Effector CD4-positive, alpha-beta T cell (primary cell): ENCODE results near the gene NPBWR2.

Experiments used
- DNase-seq: peaks from one replicate; pipeline ENCODE4 v3.0.0-alpha.2; 2020

NPBWR2 gene

GRCh38 chr20:64083804-64084684, 23.3 kb downstream of the NPBWR2 start, which contains the start of gene LKAAEAR1:
Gene LKAAEAR1, minus strand, starts transcription at chr20:64084398. Its CDS starts 179 bp downstream, at chr20:64084219.
- no peak for DNase-seq

- DNase-seq = peak; percentile 50
Measured at GRCh38 chr20:64083378-64083803, 24.0 kb downstream of the NPBWR2 start.

GRCh38 chr20:64082820-64083377, 24.5 kb downstream of the NPBWR2 start:
- DNase-seq = no peak

- no peak for DNase-seq
Measured at GRCh38 chr20:64082126-64082731, 25.1 kb downstream of the NPBWR2 start.

- no peak for DNase-seq
Measured at GRCh38 chr20:64081624-64081964, 25.8 kb downstream of the NPBWR2 start.

- no peak for DNase-seq
Measured at GRCh38 chr20:64080813-64081623, 26.3 kb downstream of the NPBWR2 start.

- DNase-seq = peak; percentile 49
Measured at GRCh38 chr20:64080013-64080812, 27.2 kb downstream of the NPBWR2 start, which contains the start of gene OPRL1. Gene OPRL1, plus strand, starts transcription at chr20:64080082. Its CDS starts 12,639 bp downstream, at chr20:64092721.

- peak; percentile 64 for DNase-seq
Measured at GRCh38 chr20:64079273-64080012, 27.9 kb downstream of the NPBWR2 start, which contains the start of gene RGS19. Gene RGS19, minus strand, starts transcription at chr20:64079518. Its CDS starts 2,632 bp downstream, at chr20:64076886.

- DNase-seq = no peak
Measured at GRCh38 chr20:64078934-64079272, 28.5 kb downstream of the NPBWR2 start.

GRCh38 chr20:64077876-64078551, 29.4 kb downstream of the NPBWR2 start:
- DNase-seq = peak; percentile 54

GRCh38 chr20:64077541-64077875, 29.9 kb downstream of the NPBWR2 start:
- no peak for DNase-seq

- no peak for DNase-seq
Measured at GRCh38 chr20:64077094-64077493, 30.3 kb downstream of the NPBWR2 start.

GRCh38 chr20:64076061-64076997, 31.0 kb downstream of the NPBWR2 start:
- no peak for DNase-seq

GRCh38 chr20:64075556-64075955, 31.8 kb downstream of the NPBWR2 start:
- no peak for DNase-seq

- no peak for DNase-seq
Measured at GRCh38 chr20:64074963-64075362, 32.4 kb downstream of the NPBWR2 start.

- no peak for DNase-seq
Measured at GRCh38 chr20:64074184-64074789, 33.1 kb downstream of the NPBWR2 start.

- DNase-seq = no peak
Measured at GRCh38 chr20:64073476-64074183, 33.7 kb downstream of the NPBWR2 start.

GRCh38 chr20:64072498-64073063, 34.8 kb downstream of the NPBWR2 start:
- no peak for DNase-seq
